GM19372 (cell line): ENCODE results near the gene TTLL8.

Source experiments
- ATAC-seq: cut with Tn5 transposase; IDR thresholded peaks from one replicate; pipeline ENCODE4 v1.9.1; 2021; ENCODE audit warnings: mild to moderate bottlenecking, low read depth, moderate library complexity; ENCODE audit not compliant: unreplicated experiment

Gene TTLL8

DNA sequence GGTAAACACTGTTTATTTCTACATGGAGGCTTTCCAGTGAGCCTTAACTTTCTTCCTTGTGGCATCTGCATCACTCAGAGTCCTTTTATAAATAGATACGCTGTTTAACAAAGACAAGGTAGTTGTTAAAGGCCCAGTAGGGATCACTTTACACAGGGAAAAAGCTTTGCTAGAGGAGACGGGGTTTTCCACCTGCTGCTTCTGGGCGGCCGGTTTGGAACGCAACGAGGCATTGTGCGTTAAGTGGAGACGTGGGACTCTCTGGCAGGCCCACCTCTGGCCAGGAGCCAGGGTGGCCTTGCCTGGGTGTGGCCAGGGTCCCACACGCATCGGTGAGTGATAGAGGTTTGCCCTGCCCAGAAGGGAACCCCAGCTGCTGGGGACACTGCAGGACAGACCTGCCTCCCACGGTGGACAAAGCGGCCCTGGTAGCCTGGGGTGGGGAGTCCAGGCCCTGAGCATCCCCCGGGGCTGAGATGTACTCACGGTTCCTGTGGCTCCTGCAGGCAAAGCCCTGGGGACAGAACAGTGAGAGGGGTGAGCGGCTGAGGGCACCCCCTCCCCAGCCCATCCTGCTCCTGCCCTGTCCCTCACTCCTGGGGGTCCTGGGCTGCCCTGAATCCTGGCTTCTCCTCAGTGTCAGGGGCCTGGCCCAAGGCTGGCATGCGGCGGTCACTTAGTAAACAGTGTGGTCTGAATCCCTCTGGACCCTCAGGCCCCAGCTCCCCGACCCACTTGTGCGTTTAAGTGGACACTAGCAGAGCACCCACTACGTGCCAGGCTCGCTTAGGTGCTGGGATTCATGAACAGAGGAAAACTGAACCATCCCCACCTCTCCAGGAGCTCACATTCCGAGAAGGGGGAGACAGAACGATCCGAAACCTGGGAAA lies 49.7 kb downstream of the TTLL8 start:
- ATAC-seq: no peak

- ATAC-seq: no peak
Measured at GRCh38 chr22:50007057-50007511, 51.0 kb downstream of the TTLL8 start.

GRCh38 chr22:50004918-50005317 lies 53.2 kb downstream of the TTLL8 start:
- ATAC-seq: no peak

GRCh38 chr22:50002791-50003190 lies 55.3 kb downstream of the TTLL8 start:
- ATAC-seq: no peak

- no peak for ATAC-seq
Measured at GRCh38 chr22:50001388-50002231, 56.5 kb downstream of the TTLL8 start.

- ATAC-seq: no peak
Measured at GRCh38 chr22:50000587-50001387, 57.3 kb downstream of the TTLL8 start.

DNA sequence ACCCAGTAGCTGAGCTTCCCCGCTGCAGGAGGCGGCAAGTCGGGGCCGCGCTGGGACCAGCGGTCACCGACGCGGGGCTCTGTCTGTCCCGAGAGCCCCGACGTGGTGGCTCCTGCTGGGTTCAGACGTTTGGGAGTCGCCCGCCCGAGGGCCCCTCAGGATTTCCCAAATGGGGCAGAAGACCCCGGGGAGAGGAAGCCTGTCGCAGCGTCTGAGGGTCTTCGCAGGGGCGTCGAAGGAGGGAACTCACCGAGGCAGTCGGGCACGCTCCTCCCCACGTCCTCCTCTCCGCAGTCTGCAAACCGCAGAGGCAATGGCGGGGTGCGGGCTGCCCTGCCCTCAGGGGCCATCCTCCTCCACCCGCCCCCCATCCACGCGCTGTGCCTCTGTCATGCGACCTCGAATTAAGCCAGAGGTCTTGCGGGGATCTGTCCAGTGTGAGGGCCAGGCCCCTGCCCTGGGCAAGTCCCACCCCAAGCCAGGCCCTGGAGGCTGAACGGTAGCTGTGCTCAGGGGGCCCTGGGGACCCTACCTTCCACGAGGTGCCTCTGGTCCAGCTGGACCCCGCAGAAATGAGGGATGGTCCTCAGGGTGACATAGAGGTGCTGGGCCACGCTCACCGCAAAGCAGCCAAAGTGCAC lies 58.0 kb downstream of the TTLL8 start:
- ATAC-seq: no peak

DNA sequence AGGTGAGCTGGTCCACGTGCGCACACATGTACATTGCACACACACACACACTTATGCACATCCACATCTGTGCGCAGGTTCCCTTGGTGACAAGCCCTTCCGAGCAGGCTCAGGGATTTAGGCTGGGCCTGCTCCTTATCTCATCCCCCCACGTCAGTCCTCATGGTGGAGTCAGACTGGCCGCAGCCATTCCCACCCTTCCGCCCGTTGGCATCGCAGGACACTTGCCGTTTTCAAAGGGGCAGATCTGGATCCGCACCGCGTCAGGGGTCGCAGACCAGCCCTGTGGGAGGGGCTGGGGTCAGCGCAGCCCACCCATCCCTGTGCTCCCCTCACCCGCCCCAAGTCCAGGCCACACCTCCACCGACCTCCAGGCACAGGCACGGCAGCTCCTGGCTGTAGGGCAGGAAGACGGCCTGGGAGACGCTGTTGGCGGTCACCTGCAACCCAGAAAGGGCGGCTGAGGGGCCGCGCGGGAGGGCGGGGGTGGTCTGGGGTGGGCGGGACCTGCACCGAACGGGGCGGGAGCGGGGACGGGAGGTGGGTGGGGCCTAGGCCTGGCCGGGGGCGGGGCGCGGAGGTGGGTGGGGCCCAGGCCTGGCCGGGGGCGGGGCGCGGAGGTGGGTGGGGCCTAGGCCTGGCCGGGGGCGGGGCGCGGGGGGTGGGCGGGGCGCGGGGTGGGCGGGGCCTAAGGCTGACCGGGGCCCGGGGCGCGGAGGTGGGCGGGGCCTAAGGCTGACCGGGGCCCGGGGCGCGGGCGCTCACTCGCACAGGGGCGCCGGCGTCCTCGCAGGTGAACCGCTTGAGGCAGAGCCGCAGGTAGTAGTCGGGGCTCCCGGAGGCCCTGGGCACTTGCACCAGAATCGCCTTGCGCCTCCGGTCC lies 58.8 kb downstream of the TTLL8 start:
- ATAC-seq: no peak

DNA sequence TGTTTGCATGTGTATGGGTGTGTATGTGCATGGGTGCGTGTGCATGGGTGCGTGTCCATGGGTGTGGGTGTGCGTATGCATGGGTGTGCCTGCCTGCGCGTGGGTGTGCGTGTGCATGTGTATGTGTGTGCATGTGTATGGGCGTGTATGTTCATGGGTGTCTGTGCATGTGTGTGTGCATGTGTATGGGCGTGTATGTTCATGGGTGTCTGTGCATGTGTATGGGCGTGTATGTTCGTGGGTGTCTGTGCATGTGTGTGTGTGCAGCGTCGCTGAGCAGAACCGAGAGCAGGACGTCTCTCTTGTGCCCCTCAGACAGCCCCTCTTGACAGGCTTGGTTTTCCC lies 59.4 kb downstream of the TTLL8 start:
- no peak for ATAC-seq

DNA sequence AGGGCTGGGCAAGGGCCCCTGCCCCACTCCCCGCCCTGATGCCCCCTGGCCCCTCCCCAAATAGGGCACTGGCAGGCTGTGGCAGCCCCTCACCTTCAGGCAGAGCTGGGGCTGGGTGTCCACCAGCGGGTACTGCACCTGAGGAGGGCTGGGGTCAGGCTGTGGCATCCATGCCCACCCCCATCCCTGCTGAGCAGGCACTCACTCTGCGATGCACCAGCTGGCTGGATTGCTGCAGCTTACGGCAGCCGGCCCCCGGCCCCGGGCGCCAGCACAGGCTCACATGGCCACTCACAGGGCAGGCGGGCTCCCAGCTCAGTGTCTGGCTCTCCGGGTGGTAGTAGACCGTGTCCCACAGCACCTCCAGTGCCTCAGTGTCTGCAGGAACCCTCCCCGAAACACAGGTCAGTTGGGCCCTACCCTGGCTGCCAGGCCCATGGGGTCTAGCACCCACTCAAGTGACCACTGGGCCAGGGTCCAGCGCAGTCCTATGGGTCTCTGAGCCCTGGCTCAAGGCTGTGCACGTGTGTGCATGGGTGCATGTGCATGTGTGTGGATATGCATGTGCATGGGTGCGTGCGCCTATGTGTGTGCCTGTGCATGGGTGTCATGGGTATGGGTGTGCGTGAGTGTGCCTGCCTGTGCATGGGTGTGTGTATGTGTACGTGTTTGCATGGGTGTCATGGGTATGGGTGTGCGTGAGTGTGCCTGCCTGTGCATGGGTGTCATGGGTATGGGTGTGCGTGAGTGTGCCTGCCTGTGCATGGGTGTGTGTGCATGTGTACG lies 60.0 kb downstream of the TTLL8 start:
- ATAC-seq: no peak

GRCh38 chr22:49997251-49997599 lies 60.9 kb downstream of the TTLL8 start:
- no peak for ATAC-seq

- ATAC-seq: no peak
Measured at GRCh38 chr22:49996518-49997250, 61.4 kb downstream of the TTLL8 start.

GRCh38 chr22:49996119-49996517 lies 62.0 kb downstream of the TTLL8 start:
- no peak for ATAC-seq

DNA sequence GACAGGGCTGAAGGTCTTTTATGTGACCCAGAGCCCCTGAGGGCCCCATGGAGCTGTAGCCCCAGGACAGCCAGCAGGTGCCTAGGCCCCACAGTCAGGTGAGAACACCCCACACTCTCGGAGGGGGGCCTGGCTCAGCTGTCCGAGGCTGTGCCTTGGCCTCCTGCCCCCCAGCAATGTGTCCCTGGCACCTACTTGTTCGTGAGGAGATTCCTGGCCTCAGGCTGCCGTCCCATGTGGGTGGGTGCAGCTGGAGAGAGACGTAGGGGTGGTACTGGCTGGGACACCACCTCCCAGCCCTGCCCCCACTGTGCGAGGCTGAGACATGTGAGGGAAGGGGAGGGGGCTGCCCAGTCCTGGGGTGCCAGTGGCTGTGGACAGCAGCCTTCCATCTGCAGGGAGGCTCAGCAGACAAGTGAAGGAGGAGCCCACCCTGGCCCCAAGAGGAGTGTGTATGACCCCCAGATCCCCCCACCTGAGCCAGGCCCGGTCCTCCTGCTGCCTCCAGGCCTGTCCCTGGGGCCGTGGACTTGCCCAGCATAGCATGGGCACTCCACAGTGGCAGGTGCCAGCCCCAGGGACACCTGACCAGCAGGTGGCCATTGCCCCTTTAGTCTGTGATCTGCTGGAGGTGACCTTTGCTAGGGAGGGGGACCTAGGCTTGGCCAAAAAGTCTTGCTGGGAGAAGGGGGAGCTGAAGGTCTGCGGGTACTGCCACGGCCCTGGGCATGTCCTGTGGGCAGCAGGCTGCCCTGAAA lies 62.6 kb downstream of the TTLL8 start:
- ATAC-seq: no peak

- ATAC-seq: no peak
Measured at GRCh38 chr22:49995041-49995360, 63.1 kb downstream of the TTLL8 start.

- ATAC-seq: no peak
Measured at GRCh38 chr22:49994361-49995040, 63.6 kb downstream of the TTLL8 start.
